Stimulated activated CD4-positive, alpha-beta T cell treated with anti-CD3 and anti-CD28 coated beads, Interleukin-2, amount 100 ng/mL, for 48 hours (primary cell): ENCODE data around the gene SARDH.

Experiments
- DNase-seq, 2 donors: peaks; one replicate each; pipeline ENCODE4 v3.0.0-alpha.2; 2020

The SARDH gene

GRCh38 chr9:133701321-133701980 lies 36.7 kb downstream of the SARDH start:
- peak; percentile 36 to 40 for DNase-seq

DNA sequence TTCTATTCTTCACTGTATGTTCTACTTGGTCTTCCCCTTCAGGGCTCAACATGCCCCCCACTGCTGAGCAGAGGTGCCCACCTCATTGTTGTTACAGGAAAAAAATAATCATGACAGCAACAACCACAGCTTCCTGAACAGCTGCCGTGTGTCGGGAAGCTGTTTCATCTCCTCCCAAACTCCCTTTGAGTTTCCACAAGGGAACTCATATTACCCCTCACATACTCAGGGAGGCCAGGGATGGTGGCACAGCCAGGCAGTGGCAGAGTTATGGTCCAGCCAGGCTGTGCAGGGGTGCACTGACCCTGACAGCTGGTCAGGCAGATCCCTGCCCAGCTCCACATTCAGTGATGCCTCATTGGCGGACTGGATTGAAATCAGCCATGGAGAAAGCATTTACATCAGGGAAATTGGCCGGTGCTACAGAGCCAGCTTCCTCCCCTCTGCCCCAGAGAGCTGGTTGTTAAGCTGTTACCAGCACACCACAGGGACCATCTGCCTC lies 37.3 kb downstream of the SARDH start:
- no peak for DNase-seq

DNA sequence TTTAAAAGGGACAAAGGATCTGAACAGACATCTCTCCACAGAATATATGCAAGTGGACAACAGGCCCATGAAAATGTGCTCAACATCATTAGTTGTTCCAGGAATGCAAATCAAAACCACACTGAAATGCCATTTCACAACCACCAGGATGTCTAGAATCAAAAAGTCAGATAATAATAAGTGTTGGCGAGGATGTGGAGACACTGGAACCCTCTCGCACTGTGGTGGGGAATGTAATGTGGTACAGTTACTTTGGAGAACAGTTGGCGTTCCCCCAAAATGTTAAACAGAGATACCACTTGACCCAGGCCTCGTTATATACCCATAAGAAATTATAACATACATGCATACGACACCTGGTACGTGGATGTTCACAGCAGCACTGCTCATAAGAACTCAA lies 38.6 kb downstream of the SARDH start:
- DNase-seq = no peak

GRCh38 chr9:133696071-133696472 lies 42.1 kb downstream of the SARDH start:
- no peak for DNase-seq

DNA sequence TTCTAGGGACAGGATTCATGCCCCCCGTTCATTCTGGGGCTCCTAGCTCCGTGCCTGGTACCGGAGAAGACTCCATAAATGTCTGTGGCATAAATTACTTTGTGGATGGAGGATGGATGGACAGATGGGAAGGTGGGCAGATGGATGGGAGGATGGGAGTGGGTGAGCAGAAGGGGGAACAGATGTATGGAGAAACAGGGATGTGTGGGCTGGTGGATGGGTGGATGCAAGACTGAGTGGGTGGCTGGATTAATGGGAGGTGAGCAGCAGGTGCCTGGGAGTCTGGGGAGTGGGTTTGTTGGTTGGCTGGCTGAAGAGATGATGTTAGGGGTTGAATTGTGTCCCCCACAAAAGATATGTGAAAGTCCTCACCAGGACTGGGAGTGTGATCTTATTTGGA lies 43.5 kb downstream of the SARDH start:
- no peak for DNase-seq

- no peak for DNase-seq
Measured at GRCh38 chr9:133693703-133694529, 44.2 kb downstream of the SARDH start.

- DNase-seq = no peak
Measured at GRCh38 chr9:133693116-133693515, 45.0 kb downstream of the SARDH start.

GRCh38 chr9:133692364-133692985 lies 45.7 kb downstream of the SARDH start:
- no peak for DNase-seq

DNA sequence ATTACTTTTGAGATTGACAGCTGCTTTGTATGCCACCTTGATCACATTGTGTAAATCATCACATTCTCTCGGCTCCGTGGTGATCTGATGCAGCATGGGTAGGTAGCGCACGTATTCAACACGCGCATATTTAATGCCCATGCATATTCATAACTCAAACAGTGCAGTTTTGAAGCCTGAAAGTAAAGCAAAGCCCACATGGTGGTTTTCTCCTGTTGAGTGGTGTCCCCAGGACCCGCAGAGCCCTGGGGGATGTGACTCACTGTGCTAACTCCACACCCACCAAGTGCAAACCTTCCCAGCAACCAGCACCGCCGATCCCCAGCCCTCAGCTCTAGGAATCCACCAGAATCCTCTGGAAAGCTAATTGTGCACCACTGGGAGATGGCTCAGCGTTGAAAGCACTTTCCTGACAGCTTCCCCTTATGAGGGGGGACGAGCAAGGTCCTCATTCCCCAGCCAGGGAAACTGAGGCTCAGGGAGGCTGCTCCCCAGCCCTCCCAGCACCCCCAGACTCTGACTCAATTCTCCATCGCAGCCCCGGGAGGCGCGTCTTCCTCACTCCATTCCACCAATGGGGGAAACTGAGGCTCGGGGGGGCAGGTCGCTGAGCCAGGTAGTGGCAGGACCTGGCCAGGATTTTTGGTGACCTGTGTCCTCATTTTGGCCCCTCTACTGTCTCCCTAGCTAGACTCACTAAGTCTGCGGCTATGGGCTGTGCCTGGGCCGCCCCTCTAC lies 46.4 kb downstream of the SARDH start:
- DNase-seq = no peak

DNA sequence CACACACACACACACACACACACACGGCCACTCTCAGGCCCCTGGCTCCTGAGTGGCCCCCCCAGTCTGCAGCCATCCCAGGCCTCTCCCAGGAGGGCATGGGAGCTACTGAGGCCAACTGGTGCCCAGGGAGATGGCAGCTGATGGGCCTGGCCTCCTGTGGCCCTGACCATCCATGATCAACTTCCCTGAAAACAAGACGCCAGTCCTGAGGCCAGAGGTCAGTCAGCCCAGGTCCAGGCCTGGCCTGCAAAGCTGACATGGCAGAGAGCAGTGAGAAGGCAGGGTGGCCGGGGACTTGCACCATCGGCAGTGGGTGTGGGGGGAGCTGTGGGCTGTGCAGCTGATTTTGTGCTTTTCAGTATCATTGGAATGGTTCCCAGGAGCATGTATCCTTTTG lies 47.0 kb downstream of the SARDH start:
- no peak for DNase-seq

DNA sequence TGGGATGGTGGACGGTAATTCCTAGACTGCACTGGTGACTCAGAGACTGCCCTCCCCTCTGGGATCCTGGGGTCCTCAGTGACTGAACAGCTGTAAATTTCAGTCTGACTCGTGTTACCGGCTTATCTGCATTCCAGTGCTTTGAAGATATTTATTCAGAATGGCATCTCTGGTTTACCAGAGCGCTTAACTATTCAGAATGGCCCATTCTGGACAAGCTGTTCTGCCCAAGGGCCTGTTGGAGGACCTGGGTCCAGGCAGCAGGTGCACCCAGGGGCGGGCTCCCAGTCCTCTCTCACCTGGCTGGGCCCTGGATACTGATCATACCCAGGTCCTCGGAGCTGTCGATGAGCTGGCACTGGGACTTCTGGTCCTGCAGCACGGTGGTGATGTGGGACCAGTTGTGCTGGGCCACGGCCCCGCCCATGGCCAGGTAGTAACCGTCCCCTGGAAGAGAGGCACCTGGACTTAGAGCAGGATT lies 48.0 kb downstream of the SARDH start:
- no peak for DNase-seq

DNA sequence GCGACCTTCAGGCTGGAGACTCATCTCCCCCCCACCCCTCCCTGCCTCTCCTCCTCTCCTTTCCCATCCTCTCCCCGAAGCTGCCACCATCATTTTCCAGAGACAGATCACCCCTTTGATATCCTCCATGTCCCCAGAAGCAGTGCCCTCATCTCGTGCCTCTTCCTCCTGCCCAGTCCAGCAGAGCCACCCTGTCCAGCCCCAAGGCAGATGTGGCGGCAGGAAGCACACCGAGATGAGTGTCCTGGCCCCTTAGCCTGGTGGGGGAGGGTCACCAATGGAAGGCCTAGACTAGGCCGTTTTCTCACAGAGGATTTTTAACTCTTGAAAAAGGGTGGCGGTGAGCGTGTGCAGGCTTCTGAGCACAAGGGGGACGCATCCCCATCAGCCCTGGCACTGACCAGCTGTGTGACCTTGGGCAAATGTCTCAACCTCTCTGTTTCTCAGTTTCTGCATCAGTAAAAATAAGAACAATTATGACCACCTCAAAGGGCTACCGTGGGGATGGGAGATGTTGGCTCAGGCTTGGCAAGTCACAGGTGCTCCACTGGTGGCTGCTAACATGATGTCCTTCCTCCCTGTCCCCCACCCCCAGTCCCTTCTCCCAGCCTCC lies 48.9 kb downstream of the SARDH start:
- no peak for DNase-seq

DNA sequence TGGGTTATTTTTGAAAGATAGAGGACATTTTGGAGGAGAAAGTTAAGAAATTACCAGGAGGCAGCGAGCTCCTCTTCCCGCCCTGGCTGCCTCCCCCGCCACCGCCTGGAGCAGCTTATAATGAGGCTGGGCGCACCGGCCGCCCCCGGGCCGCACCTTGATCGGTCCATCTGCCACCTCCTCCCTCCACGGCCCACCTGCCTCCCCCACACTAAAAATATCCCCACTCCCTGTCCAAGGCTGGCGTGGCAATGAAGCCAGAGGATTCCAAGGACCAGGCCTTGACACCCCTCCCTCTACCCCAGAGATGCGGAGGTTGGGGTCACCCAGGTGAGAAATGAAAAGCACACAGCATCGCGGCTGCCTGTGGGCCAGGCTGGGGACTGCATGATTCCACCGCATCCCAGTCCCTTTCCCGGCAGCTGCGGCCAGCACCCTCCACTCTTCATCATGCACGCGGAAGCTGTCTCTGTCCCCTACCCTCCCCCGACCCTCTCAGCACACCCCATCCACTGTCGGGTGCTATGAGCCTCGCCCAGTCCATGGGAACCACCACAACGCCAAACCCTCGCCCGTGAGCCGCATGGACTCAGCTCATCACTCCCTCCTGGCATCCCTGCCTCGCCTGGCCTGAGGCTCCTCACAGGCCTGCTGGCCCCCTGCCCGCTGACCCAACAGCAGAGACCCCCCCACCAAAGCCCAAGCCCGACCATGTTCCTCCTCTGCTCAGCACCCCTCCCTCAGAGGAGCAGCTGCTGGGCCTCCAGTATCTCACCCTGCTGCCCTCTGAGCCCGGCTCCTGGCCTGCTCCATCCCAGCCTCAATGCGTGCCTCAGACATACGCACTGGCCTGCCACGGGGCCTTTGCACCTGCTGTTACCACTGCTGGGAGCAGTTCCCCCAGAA lies 50.0 kb downstream of the SARDH start:
- DNase-seq = no peak

GRCh38 chr9:133686642-133687575 lies 51.2 kb downstream of the SARDH start:
- no peak for DNase-seq

GRCh38 chr9:133685653-133686609 lies 52.2 kb downstream of the SARDH start:
- DNase-seq = no peak

DNA sequence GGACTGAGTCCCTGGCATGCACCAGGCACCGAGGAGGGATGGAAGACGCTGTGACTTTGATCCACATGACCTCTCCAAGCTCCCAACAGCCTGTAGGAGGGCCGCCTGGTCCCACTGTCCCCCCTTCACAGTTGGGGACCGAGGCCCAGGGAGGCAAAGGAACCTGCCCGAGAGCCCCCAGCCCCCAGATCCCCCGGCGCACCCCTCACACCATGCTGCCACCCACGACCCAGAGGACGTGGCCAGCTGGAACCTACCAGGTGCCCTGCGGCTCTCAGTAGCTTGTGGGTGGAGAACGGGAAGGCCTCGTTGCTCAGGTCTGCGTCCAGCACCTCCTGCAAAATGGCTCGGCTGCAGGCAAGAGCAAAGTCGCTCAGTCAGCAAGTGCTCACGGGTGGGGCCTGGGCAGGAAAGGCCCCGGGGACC lies 53.2 kb downstream of the SARDH start:
- DNase-seq = no peak

- DNase-seq = no peak
Measured at GRCh38 chr9:133684121-133684935, 53.8 kb downstream of the SARDH start.

DNA sequence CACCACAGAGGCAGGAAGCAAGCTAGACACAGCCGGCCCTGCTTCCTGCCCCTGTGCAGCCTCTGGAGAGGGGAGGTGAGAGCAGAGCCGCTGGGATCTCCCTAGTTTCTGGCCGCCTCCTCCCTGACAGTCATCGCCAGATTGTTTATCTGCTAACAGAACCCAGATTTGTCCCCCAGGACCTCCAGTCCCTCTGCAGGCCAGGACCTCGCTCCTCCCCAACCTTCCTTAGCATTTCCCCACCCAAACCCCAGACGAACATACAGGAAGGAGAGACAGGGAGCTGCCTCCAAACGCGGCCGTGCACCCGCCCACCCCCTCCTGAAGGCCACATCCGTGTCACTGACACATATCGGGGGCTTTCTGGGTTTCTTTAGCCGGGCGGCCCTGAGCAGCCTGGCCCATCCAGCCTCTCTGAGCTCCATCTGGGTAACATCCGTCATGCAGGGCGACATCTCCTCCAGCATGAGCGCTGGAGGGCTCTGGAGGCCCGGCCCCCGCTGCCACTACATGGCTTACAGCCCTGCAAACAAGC lies 54.5 kb downstream of the SARDH start:
- peak in 1 of 2 donors; percentile 48 for DNase-seq
